ENCODE data around the gene PTX4.
"Not testable (repeated sequence)": the region's sequence is repeated elsewhere in the genome, so short reads cannot be mapped to it uniquely, and the experiment has no call there.

PTX4 gene

GRCh38 chr16:1446296-1447080 lies 42.3 kb downstream of the PTX4 start:
- H3K27ac ChIP-seq (ENCODE audit: low read depth, low read length) = no peak overlapping the region
- H3K9me3 ChIP-seq (ENCODE audit: control insufficient read depth, insufficient read depth, low read length) = no peaks in the 10 kb centered on the region
- H3K27me3 ChIP-seq (ENCODE audit: control insufficient read depth, insufficient read depth, low read length) = no peaks in the 10 kb centered on the region
- peaks cover 39% of the 10 kb centered on the region for H3K36me3 ChIP-seq (ENCODE audit: control insufficient read depth, insufficient read depth, low read length)
- H3K9ac ChIP-seq (ENCODE audit: low read depth, low read length) = no peak overlapping the region
- H3K4me3 ChIP-seq (ENCODE audit: low read depth, low read length) = no peak overlapping the region
- H3K4me1 ChIP-seq (ENCODE audit: control insufficient read depth, insufficient read depth, low read length) = no peaks in the 10 kb centered on the region

GRCh38 chr16:1445518-1446203 lies 43.1 kb downstream of the PTX4 start:
- Histone ChIP-seq H3K4me1 (ENCODE audit: control insufficient read depth, insufficient read depth, low read length) (no peaks in the 10 kb centered on the region), H3K27me3 (ENCODE audit: control insufficient read depth, insufficient read depth, low read length) (no peaks in the 10 kb centered on the region), H3K36me3 (ENCODE audit: control insufficient read depth, insufficient read depth, low read length) (peaks cover 31% of the 10 kb centered on the region), H3K9me3 (ENCODE audit: control insufficient read depth, insufficient read depth, low read length) (no peaks in the 10 kb centered on the region), H3K27ac (ENCODE audit: low read depth, low read length) (no peak overlapping the region), H3K4me3 (ENCODE audit: low read depth, low read length) (no peak overlapping the region), H3K9ac (ENCODE audit: low read depth, low read length) (no peak overlapping the region)

GRCh38 chr16:1444730-1445517 lies 43.8 kb downstream of the PTX4 start:
- H3K9me3 ChIP-seq (ENCODE audit: control insufficient read depth, insufficient read depth, low read length) = no peaks in the 10 kb centered on the region
- no peaks in the 10 kb centered on the region for H3K4me1 ChIP-seq (ENCODE audit: control insufficient read depth, insufficient read depth, low read length)
- no peak overlapping the region for H3K27ac ChIP-seq (ENCODE audit: low read depth, low read length)
- H3K4me3 ChIP-seq (ENCODE audit: low read depth, low read length) = no peak overlapping the region
- no peak overlapping the region for H3K9ac ChIP-seq (ENCODE audit: low read depth, low read length)
- H3K36me3 ChIP-seq (ENCODE audit: control insufficient read depth, insufficient read depth, low read length) = peaks cover 28% of the 10 kb centered on the region
- no peaks in the 10 kb centered on the region for H3K27me3 ChIP-seq (ENCODE audit: control insufficient read depth, insufficient read depth, low read length)

- no peak within 1 kb of the TSS for H3K9ac ChIP-seq (ENCODE audit: low read depth, low read length)
- H3K36me3 ChIP-seq (ENCODE audit: control insufficient read depth, insufficient read depth, low read length) = peaks cover 25% of the 10 kb centered on the region
- H3K9me3 ChIP-seq (ENCODE audit: control insufficient read depth, insufficient read depth, low read length) = no peaks in the 10 kb centered on the region
- no peaks in the 10 kb centered on the region for H3K4me1 ChIP-seq (ENCODE audit: control insufficient read depth, insufficient read depth, low read length)
- H3K4me3 ChIP-seq (ENCODE audit: low read depth, low read length) = no peak within 1 kb of the TSS
- H3K27me3 ChIP-seq (ENCODE audit: control insufficient read depth, insufficient read depth, low read length) = no peaks in the 10 kb centered on the region
- no peak within 1 kb of the TSS for H3K27ac ChIP-seq (ENCODE audit: low read depth, low read length)
These were observed 44.6 kb downstream of the PTX4 start, which contains the start of gene CCDC154 for GRCh38 chr16:1443980-1444729. Gene CCDC154, minus strand, starts transcription at chr16:1444556. Its CDS starts 234 bp downstream, at chr16:1444322.

- H3K9me3 ChIP-seq (ENCODE audit: control insufficient read depth, insufficient read depth, low read length) = no peaks in the 10 kb centered on the region
- no peak overlapping the region for H3K9ac ChIP-seq (ENCODE audit: low read depth, low read length)
- peaks cover 20% of the 10 kb centered on the region for H3K36me3 ChIP-seq (ENCODE audit: control insufficient read depth, insufficient read depth, low read length)
- H3K27ac ChIP-seq (ENCODE audit: low read depth, low read length) = no peak overlapping the region
- no peak overlapping the region for H3K4me3 ChIP-seq (ENCODE audit: low read depth, low read length)
- H3K4me1 ChIP-seq (ENCODE audit: control insufficient read depth, insufficient read depth, low read length) = no peaks in the 10 kb centered on the region
- H3K27me3 ChIP-seq (ENCODE audit: control insufficient read depth, insufficient read depth, low read length) = no peaks in the 10 kb centered on the region
These were observed 45.3 kb downstream of the PTX4 start for GRCh38 chr16:1443403-1443973.

- Histone ChIP-seq H3K9ac (ENCODE audit: low read depth, low read length) (no peak overlapping the region), H3K9me3 (ENCODE audit: control insufficient read depth, insufficient read depth, low read length) (no peaks in the 10 kb centered on the region), H3K27me3 (ENCODE audit: control insufficient read depth, insufficient read depth, low read length) (no peaks in the 10 kb centered on the region), H3K36me3 (ENCODE audit: control insufficient read depth, insufficient read depth, low read length) (peaks cover 13% of the 10 kb centered on the region; the same call in 1 of the 2 replicates), H3K27ac (ENCODE audit: low read depth, low read length) (no peak overlapping the region), H3K4me1 (ENCODE audit: control insufficient read depth, insufficient read depth, low read length) (no peaks in the 10 kb centered on the region), H3K4me3 (ENCODE audit: low read depth, low read length) (no peak overlapping the region)
These were observed 46.0 kb downstream of the PTX4 start for GRCh38 chr16:1442697-1443096.

GRCh38 chr16:1441391-1441829 lies 47.3 kb downstream of the PTX4 start:
- Histone ChIP-seq H3K9ac (ENCODE audit: low read depth, low read length) (no peak overlapping the region), H3K4me3 (ENCODE audit: low read depth, low read length) (no peak overlapping the region), H3K36me3 (ENCODE audit: control insufficient read depth, insufficient read depth, low read length) (peaks cover 9% of the 10 kb centered on the region; the same call in 1 of the 2 replicates), H3K27ac (ENCODE audit: low read depth, low read length) (no peak overlapping the region), H3K4me1 (ENCODE audit: control insufficient read depth, insufficient read depth, low read length) (no peaks in the 10 kb centered on the region), H3K27me3 (ENCODE audit: control insufficient read depth, insufficient read depth, low read length) (no peaks in the 10 kb centered on the region), H3K9me3 (ENCODE audit: control insufficient read depth, insufficient read depth, low read length) (no peaks in the 10 kb centered on the region)

- H3K27me3 ChIP-seq (ENCODE audit: control insufficient read depth, insufficient read depth, low read length); H3K9me3 ChIP-seq (ENCODE audit: control insufficient read depth, insufficient read depth, low read length); H3K36me3 ChIP-seq (ENCODE audit: control insufficient read depth, insufficient read depth, low read length); H3K4me3 ChIP-seq (ENCODE audit: low read depth, low read length); H3K27ac ChIP-seq (ENCODE audit: low read depth, low read length); H3K9ac ChIP-seq (ENCODE audit: low read depth, low read length); H3K4me1 ChIP-seq (ENCODE audit: control insufficient read depth, insufficient read depth, low read length): not testable (repeated sequence)
These were observed 49.1 kb downstream of the PTX4 start for GRCh38 chr16:1439699-1440074.

- no peak overlapping the region for H3K27ac ChIP-seq (ENCODE audit: low read depth, low read length)
- H3K9ac ChIP-seq (ENCODE audit: low read depth, low read length) = no peak overlapping the region
- no peaks in the 10 kb centered on the region for H3K9me3 ChIP-seq (ENCODE audit: control insufficient read depth, insufficient read depth, low read length)
- H3K36me3 ChIP-seq (ENCODE audit: control insufficient read depth, insufficient read depth, low read length) = no peaks in the 10 kb centered on the region
- H3K4me1 ChIP-seq (ENCODE audit: control insufficient read depth, insufficient read depth, low read length) = no peaks in the 10 kb centered on the region
- no peak overlapping the region for H3K4me3 ChIP-seq (ENCODE audit: low read depth, low read length)
- no peaks in the 10 kb centered on the region for H3K27me3 ChIP-seq (ENCODE audit: control insufficient read depth, insufficient read depth, low read length)
These were observed 49.6 kb downstream of the PTX4 start for GRCh38 chr16:1439058-1439698.

All from HUES48 (cell line).